Stimulated activated CD4-positive, alpha-beta T cell treated with anti-CD3 and anti-CD28 coated beads, Interleukin-12 subunit alpha, Interleukin-12 subunit beta, amount 100 ng/mL, for 4 hours (primary cell): Measurements from ENCODE around the gene FRMD4A.

ENCODE experiments used
- DNase-seq: peaks from one replicate; pipeline ENCODE4 v3.0.0-alpha.2; 2020

Gene FRMD4A

DNA sequence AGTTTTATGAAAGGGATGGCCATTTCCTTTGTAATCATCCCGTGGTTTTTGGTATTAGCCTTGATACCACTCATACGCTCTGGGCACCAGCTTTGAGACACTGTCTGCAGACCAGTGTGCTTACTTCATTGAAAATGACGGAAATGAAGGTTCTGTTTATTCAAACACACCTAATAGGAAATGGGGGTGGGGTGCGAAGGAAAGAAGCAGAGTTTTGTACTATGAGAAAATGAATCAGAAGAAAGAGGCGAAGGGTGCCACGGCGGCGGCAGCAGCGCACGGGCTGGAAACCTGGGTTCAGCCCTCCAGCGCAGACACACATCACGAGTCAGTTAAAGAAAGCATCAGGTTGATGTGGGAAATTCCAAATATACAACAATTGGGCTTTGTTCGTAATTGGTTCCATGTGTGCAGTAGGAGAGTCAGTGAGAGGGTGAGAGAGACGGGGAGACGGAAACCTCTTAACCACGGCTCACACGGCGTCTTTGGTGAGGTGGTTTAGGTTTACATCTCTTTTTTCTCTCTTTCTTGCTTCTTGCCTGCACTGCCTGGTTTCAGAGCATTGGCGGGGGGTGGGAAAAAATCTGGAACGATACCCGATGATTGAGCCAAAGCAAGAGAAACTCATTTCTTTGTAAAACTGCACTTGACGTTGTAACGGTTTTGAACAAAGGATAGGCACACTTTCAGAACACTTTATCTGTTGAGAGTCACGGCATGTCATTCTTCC, 321.2 kb downstream of the FRMD4A start:
- peak; percentile 68 for DNase-seq

DNA sequence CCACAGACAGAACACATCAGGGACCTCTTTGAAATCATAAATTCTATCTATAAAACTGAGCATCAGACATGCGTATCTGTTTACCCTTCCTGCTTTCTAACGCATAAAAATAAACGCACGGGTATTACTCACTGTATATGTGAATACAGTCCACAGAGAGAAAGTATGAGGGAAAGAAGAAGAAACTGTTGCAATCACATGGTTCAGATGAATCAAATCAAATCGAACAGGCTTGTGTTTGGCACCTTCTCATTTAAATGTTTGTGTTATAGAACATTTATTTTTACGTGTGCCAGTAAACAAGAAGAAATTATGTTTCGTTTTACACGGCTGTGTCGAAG, 322.0 kb downstream of the FRMD4A start:
- no peak for DNase-seq

DNA sequence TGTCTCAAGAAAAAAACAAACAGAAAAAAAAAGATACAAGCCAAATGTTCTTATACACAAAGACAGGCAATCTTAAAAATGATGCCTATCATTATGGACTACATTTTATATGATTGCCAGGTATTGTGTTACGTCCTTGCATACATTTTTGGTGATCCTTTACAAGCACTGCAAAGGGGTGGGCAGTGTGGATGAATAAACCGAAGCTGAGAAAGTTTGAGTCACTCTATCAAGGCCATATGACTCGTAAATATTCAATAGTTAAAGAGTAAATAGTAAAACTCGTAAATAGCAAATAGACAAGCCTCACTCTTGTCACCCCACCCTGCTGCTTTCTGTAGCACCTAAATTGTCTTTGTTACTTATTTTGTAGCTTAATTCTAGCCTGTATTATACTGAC, 326.2 kb downstream of the FRMD4A start:
- DNase-seq: no peak

DNA sequence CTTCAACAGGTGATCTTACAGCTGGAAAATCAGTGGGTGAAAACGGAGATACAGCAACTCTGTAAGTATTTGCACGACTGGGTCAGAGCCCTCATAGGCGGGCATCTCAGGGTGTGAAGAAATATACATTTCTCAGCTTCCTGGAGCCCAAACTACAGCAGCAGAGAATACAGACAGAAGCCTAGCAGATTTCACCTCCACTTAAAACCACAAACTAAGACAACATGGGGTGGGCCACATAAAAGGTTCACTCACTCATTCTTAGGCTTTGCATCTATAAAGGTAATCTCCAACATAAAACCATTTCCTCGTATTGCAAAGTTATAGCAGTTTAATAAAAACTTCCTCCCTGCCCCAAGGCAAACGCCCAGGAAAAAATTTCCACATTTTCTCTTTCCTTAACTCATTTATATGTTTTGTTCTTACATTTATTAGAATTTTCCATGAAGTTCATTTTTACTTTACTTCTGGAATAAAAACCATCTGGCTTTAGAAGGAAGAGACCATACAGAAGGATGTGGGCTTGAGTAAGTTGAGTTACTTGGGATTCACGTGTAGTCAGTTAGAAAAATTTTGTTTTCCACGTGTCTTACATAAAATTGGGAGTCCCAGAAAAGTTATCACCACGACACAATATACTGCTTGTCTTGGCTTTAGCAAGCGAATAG, 327.1 kb downstream of the FRMD4A start:
- no peak for DNase-seq

DNA sequence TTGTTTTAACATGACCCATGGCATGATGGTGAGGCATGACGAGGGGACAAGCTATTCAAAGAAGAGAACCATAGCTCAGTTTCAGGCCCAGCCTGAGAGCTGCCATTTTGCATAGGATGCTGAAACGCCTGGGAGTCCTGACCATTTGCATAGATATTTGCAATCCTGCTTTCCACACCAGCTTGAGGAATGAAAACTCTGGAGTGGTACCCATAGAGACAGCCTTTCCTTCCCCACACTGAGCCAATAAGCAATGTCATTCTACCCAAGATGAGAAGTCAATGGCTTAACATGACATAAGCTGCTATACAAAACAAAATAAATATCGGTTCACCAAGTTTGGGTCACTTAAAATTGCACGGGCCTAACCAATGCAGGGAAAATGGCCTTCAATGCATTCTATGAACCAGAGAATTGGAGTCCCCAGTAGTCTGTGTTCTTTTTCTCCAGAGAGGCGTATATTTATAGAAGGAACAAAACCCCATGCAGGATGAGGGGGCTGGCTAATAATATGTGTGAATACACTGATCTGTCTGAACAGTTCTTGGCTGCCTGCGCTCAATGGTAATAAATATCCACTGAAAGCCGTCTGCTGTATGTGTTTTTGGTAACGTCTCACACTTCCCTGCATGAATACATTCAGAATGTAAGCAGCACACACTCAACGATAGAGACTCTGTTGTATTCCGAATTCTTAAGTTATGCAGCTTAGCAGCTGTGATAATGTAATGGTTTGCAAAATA, 329.3 kb downstream of the FRMD4A start:
- no peak for DNase-seq

DNA sequence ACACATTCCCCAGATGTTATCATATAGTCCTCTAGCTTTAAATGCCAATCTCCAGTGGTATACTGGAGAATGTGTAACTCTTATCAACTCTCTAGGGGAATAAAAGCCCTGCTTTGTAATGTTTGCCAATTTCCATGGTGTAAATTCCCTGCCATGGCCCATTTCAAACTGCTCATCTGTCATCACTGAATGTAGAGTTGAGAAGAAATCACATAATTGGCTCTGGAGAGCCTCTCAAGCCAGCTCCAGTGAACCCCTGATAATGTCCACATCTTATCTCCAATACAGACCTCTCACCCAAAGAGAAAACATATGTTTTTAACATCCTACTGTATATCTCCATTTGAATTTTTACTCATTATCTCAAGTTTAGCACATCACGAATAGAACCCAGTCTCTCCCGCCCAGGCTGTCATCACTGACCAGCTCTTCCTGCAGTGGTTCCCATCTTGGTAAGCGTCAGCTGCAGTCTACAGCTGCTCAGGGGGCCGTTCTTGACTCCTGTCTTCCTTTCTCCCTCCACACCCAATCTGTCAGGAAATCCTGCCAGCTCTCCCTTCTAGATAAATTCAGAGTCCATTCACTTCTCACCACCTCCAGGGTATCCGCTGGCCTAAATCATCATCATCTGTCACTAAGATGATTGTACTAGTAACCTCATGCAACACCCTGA, 332.4 kb downstream of the FRMD4A start:
- no peak for DNase-seq

DNA sequence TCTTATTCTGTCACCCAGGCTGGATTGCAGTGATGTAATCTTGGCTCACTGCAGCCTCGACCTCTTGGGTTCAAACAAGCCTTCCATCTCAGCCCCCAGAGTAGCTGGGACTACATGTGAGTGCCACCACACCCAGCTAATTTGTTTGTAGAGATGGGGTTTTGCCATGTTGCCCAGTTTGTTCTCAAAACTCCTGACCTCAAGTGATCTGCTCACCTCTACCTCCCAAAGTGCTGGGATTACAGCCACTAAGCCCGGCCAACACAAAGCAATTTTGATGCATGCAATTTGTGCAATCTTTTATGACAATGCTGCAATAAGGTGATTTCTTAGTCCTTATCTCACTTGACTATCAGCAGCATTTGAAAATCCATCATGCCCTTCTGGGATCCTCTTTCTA, 333.1 kb downstream of the FRMD4A start:
- no peak for DNase-seq

DNA sequence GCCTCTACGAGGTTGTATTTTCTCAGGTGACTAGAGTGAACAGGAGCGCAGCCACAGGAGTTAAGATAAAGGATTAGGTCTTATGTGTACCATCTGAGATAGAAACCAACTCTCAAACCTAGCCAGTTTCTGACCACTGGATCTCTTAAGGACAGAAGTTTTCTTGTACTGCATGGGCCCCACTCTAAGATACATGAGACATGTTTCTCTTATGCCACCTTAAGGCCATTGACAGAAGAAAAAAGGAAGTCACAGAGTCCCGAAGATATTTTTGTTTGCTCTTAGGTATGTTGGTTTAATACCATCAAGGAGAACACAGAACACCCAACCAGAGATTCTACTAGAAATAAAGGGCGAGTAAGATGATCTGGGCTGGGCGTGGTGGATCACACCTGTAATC, 335.8 kb downstream of the FRMD4A start:
- no peak for DNase-seq

DNA sequence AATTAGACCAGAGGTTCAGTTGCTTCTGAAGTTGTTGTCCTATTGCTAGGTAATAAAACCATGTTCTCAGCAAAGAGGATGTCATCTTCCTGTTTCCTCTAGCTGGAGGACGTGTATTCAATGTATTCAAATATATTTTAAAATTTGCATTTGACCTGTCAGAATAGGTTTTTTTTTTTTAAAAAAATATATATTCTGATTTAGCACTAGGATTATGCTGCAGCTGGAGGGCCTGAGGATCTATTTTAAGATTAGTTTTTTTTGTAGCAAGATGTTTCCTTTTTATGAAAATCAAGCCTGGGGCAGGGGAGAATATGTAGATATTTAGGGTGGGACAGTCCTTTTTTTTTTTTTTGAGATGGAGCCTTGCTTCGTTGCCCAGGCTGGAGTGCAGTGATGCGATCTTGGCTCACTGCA, 337.0 kb downstream of the FRMD4A start:
- no peak for DNase-seq

DNA sequence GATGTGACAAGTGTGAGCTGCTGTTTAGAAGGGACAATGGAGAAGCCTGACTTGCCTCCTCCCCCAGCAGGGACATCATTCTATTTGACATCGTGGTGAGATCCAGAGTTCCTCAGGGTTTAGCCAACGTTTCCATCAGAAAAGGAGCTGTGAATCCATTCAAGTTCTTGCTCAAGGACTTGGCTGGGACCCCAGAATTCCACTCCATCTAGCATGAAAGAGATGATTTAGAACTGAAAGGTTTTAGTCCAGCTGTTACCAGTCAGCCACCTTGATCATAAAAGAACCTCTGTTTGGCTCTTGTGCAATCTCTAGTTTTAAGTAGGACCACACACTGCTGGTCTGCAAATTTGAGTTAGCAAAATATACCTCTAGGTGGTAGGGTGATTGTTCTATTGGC, 337.6 kb downstream of the FRMD4A start:
- no peak for DNase-seq

DNA sequence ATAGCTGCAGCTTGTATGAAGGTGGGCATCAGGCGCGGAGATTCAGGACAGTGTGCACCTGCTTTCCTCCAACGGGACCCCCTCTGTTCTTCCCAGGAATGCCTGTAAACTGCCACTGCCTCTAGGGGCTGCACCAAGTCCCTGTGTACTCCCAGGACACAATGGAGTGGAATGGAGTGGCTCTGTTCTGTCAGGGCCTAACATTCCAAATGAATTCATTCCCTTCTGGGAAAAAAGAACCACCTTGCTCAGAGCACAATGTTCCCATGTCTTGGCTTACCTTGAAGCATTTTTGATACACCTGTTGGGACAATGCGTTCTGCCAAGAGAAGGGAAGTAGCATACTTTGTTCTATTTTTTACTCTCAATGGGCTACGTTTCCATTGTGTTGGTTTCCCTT, 339.4 kb downstream of the FRMD4A start:
- no peak for DNase-seq

DNA sequence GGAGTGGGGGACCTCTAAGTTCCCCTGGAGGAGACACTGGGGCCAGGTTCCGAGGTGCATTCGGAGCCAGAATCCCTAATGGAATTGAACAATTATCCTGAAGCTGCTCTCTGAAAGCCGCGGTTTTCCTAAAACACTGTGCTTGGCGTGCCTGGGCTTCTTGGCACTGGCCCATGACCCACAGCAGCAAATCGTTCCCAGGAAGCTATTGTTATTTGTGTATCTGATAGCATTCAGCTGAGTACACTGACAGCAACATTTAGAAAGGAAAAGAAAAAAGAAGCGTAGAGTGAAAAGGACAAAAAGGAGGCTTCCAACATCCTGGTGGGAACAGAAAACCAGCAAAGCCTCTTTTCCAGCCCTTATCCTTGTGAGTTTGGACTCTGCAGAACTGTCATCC, 339.8 kb downstream of the FRMD4A start:
- no peak for DNase-seq

DNA sequence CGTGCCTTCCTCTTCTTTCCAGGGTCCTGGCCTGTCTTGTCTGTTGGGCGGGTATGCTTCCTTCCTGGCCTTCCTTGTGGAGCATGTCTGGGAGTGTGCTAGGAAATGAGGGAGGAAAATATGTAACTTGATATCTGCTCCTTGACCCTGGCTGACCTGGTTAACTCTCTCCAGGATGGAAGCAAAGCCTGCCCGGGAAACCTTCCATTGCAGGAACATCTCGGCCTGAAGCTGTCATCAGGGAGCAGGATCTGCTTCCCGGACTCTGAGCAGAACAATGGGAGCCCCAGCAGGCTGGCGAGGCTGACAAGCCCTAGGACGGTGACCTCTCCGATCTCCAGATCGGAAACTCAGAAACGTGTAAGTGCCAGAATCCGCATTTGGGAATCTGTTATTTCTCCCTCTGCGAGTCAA, 340.3 kb downstream of the FRMD4A start:
- no peak for DNase-seq

DNA sequence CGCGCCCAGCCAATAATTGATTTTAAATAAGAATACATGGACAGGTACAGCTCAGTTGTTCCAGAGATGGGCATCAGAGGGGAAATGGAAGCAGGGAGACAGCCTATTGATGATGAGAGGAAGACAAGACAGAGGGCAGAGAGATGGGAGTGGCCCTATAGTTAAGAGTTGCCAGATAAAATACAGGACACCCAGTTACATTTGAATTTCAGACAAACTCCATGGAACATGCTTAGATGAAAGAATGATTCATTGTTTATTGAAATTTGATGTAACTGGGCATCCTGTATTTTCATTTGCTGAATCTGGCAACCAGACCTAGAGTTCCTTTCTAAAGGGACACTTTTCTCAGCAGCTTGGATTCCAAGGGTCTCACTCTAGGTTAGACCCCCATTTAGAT, 341.1 kb downstream of the FRMD4A start:
- no peak for DNase-seq

DNA sequence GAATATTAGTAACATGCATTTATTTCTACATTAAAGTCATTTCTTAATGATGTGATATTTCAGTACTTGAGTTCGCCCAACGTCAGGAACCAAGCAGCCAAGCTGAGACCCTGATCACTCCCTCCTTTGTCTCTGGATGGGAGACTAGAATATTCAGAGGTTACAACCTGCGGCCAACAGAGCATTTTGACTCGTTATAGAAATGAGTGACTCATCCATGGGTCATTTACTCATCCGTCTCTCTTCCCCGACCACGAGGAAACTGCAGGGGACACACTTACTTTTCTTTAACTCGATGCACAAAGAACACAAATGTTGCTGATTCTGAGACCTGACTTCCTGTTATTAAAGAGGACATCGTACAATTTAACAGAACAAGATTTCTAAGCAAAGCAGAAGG, 343.3 kb downstream of the FRMD4A start:
- no peak for DNase-seq

DNA sequence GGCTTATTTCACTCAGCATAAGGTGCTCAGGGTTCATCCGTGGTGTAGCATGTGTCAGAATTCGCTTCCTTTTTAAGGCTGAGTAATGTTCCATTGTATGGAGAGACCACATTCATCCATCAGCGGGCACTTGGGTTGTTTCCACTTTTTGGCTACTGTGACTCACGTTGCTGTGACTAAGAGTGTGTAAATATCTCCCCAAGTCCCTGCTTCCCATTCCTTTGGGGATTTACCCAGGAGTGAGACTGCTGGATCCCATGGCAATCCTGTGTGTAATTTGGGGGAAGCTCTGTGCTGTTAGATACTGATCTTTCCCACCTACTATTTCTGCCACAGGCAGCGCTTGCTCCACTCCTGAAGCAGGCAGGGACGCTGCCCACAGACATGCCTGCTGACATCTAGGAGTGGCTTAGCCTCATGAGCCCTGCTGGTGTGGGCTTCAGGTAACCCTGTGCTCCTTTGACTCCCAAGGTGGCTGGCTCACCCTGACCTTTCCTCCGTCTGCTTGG, 346.0 kb downstream of the FRMD4A start:
- DNase-seq: no peak

DNA sequence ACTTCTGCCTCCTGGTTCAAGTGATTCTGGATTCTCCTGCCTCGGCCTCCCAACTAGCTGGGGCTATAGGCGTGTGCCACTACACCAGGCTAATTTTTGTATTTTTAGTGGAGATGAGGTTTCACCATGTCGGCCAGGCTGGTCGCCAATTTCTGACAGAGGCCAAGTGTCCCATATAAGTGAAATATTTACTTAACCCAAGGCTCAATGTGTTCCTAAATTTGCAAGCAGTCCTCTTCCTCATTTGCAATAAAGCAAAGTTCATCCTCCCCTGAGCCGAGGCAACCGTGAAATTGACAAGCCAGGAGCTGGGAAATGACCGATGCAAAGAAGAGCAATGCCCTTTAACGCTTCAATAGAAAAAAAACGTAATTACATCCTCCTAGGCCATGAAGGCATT, 347.7 kb downstream of the FRMD4A start:
- no peak for DNase-seq

DNA sequence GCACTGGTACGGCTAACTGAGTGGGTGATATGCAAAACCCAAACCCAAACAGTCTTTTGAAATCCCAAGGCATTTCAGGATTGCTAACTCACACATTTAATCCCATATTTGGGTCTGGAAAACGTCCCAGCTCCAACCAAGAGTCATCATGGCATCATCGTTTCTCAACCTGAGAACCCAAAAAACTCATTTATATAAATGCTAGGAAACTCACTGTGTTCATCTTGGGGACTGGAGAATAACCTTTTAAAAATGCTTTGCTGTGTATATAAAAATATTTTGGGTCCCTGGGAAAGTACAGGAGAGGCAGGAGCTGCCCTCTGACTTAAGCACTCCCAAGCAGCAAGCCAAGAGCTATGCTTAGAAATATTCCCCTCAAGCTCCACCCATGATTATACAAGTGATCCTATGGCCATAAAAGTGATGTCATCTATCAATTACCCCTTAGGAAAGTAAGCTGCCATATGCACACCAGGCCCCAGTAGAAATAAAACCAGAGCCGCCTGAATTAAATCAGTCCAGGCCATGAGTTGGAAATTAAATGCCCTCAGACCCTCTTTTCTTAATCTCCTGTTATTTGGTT, 352.1 kb downstream of the FRMD4A start:
- no peak for DNase-seq

DNA sequence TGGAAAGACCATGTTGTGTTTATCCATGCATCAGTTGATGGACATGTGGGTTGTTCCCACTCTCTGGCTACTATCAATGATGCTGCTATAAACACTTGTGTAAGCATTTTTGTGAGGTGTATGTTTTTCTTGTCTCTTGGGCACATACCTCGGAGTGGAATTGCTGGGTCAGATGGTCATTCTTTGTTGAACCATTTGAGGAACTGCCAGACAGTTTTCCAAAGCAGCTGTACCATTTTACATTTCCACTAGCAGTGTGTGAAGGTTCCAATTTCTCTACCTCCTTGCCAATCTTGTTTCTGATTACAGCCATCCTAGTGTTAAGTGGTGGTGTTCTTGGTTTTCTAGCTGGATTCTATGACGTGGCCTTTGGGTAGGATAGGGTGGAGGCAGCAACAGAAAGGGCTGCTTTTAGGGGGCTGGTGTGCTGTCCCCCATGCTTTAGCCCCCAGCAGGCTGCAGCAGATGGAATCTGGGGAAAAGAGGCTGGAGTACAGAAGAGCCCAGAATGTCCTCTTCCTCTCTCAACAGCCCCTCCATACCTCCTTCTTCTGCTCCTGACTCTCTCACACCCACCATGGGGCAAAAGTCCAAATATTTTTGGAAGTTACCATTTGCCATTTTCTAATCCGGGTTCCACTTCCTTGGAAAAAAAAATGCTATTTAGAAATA, 352.7 kb downstream of the FRMD4A start:
- no peak for DNase-seq

DNA sequence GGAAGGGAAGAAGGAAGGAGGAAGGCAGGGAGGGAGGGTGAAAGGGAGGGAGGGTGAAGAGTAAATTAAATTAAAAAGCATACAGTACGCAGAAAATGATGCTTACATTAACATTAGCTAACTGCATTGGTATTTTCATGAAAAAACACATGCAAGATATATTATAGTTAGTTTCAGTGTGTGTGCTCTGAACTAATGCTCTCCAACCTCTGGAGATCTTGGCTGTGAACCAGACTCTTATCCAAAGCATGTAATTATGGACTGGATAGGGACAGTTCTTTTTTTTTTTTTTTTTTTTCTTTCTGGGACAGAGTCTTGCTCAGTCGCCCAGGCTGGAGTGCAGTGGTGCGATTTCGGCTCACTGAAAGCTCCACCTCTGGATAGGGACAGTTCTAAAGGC, 357.0 kb downstream of the FRMD4A start:
- DNase-seq: no peak

DNA sequence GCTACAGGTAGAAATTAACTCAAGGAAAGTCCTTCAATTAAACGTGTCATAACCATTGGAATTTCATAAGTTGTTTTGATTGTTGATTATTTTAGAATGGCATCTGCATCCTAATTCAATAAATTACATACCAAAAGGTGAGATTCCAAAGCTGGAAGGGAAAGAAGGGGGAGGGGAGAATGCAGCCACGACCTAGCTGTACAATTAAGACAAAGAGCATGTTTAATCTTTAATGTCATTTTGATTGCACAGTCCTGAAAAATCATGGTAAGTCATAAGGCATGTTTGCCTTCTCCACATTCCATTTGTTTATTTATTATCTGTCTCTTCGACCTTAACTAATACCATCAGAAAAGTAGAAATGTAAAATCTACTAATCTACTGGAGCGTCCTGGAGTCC, 358.1 kb downstream of the FRMD4A start:
- DNase-seq: no peak
